ENCODE measurements around the gene SH3D19.
"Not testable (repeated sequence)": the region's sequence is repeated elsewhere in the genome, so short reads cannot be mapped to it uniquely, and the experiment has no call there.

Gene SH3D19

GRCh38 chr4:151322161-151322560 lies 3.2 kb downstream of the SH3D19 start:
- in situ Hi-C loops (cut with MboI; ENCODE audit: low sequenced_read_pairs): not testable (repeated sequence)

GRCh38 chr4:151321586-151321985 lies 3.8 kb downstream of the SH3D19 start:
- in situ Hi-C loops (cut with MboI; ENCODE audit: low sequenced_read_pairs): no loop called here

- in situ Hi-C loops (cut with MboI; ENCODE audit: low sequenced_read_pairs): no loop called here
These were observed 5.9 kb downstream of the SH3D19 start for GRCh38 chr4:151319490-151319889.

GRCh38 chr4:151318307-151319006 lies 6.9 kb downstream of the SH3D19 start:
- in situ Hi-C loops (cut with MboI; ENCODE audit: low sequenced_read_pairs): no loop called here

GRCh38 chr4:151316645-151317044 lies 8.8 kb downstream of the SH3D19 start:
- in situ Hi-C loops (cut with MboI; ENCODE audit: low sequenced_read_pairs): no loop called here

GRCh38 chr4:151315212-151315886 lies 10.1 kb downstream of the SH3D19 start:
- in situ Hi-C loops (cut with MboI; ENCODE audit: low sequenced_read_pairs): no loop called here

GRCh38 chr4:151314479-151314878 lies 10.9 kb downstream of the SH3D19 start:
- in situ Hi-C loops (cut with MboI; ENCODE audit: low sequenced_read_pairs): no loop called here

- in situ Hi-C loops (cut with MboI; ENCODE audit: low sequenced_read_pairs): no loop called here
These were observed 11.4 kb downstream of the SH3D19 start for GRCh38 chr4:151314010-151314355.

GRCh38 chr4:151313306-151314009 lies 11.9 kb downstream of the SH3D19 start:
- in situ Hi-C loops (cut with MboI; ENCODE audit: low sequenced_read_pairs): no loop called here

- in situ Hi-C loops (cut with MboI; ENCODE audit: low sequenced_read_pairs): no loop called here
These were observed 15.2 kb downstream of the SH3D19 start for GRCh38 chr4:151310124-151310728.

GRCh38 chr4:151304755-151305154 lies 20.6 kb downstream of the SH3D19 start:
- in situ Hi-C loops (cut with MboI; ENCODE audit: low sequenced_read_pairs): no loop called here

GRCh38 chr4:151304226-151304625 lies 21.2 kb downstream of the SH3D19 start:
- in situ Hi-C loops (cut with MboI; ENCODE audit: low sequenced_read_pairs): no loop called here

- in situ Hi-C loops (cut with MboI; ENCODE audit: low sequenced_read_pairs): no loop called here
These were observed 23.0 kb downstream of the SH3D19 start for GRCh38 chr4:151302432-151302831.

GRCh38 chr4:151297170-151297569 lies 28.2 kb downstream of the SH3D19 start:
- in situ Hi-C loops (cut with MboI; ENCODE audit: low sequenced_read_pairs): no loop called here

GRCh38 chr4:151296227-151296626 lies 29.2 kb downstream of the SH3D19 start:
- in situ Hi-C loops (cut with MboI; ENCODE audit: low sequenced_read_pairs): no loop called here

- in situ Hi-C loops (cut with MboI; ENCODE audit: low sequenced_read_pairs): no loop called here
These were observed 30.4 kb downstream of the SH3D19 start for GRCh38 chr4:151294833-151295496.

GRCh38 chr4:151292038-151292437 lies 33.4 kb downstream of the SH3D19 start:
- in situ Hi-C loops (cut with MboI; ENCODE audit: low sequenced_read_pairs): no loop called here

GRCh38 chr4:151291485-151291884 lies 33.9 kb downstream of the SH3D19 start:
- in situ Hi-C loops (cut with MboI; ENCODE audit: low sequenced_read_pairs): no loop called here

GRCh38 chr4:151287409-151287808 lies 38.0 kb downstream of the SH3D19 start:
- in situ Hi-C loops (cut with MboI; ENCODE audit: low sequenced_read_pairs): no loop called here

- in situ Hi-C loops (cut with MboI; ENCODE audit: low sequenced_read_pairs): no loop called here
These were observed 40.7 kb downstream of the SH3D19 start for GRCh38 chr4:151284534-151285245.
